IMR-90 (cell line): ENCODE measurements around the gene CRYBG2. TPM values are rescaled to one million over a fixed set of nuclear protein-coding genes. Genes with fewer than 3 reads are reported as not detected.

Experiments
- ATAC-seq: fragments of 200-7000 bp; cut with Tn5 transposase; 2 replicates; pipeline ENCODE4 v1.9.1; 2020; ENCODE audit warnings: low read depth, mild to moderate bottlenecking, moderate library complexity
- BruUV-seq: library from RNA; stranded (reverse); fragments of 400-500 nt; replicated peaks from 2 replicates; lab custom pipeline; 2021; lab: Mats Ljungman, UMichigan
- CTCF ChIA-PET: fragments of 300-600 bp; formaldehyde crosslinking; extraction: SDS; loops from one replicate; lab custom pipeline; 2021; ENCODE audit warnings: antibody characterized with exemption; lab: Yijun Ruan, JAX
- POLR2A ChIA-PET: fragments of 300-600 bp; sonication (Branson Sonifier 250); formaldehyde crosslinking; loops from one replicate; lab custom pipeline; 2022; ENCODE audit warnings: antibody characterized with exemption; ENCODE audit not compliant: unreplicated experiment; lab: Charles Lee
- DNase-seq: peaks from one replicate; pipeline ENCODE4 v3.0.0; 2013
- H2AFZ ChIP-seq: replicated peaks from 2 replicates; pipeline ENCODE3; 2013; ENCODE audit warnings: low read length, mild to moderate bottlenecking; ENCODE audit not compliant: poor library complexity
- H2AK5ac ChIP-seq: 2 replicates; pipeline ENCODE4 v1.6.1; 2013; ENCODE audit warnings: low read depth, low read length, inconsistent platforms
- H2AK9ac ChIP-seq: replicated peaks from 2 replicates; pipeline ENCODE3; 2013; ENCODE audit warnings: mild to moderate bottlenecking, low read depth, low read length, moderate library complexity; ENCODE audit not compliant: poor library complexity
- H2BK120ac ChIP-seq: 2 replicates; pipeline ENCODE4 v1.6.1; 2013; ENCODE audit warnings: low read depth, low read length, inconsistent platforms
- H2BK15ac ChIP-seq: 3 replicates; pipeline ENCODE4 v1.6.1; 2013; ENCODE audit warnings: low read depth, low read length, inconsistent platforms
- H2BK20ac ChIP-seq: 2 replicates; pipeline ENCODE4 v1.6.1; 2013; ENCODE audit warnings: low read depth, mild to moderate bottlenecking, inconsistent platforms, low read length, moderate library complexity
- H2BK5ac ChIP-seq: 2 replicates; pipeline ENCODE4 v1.6.1; 2013; ENCODE audit warnings: mild to moderate bottlenecking, low read depth, low read length, inconsistent platforms; ENCODE audit not compliant: poor library complexity, severe bottlenecking
- H3K14ac ChIP-seq: replicated peaks from 2 replicates; pipeline ENCODE4 v1.6.1; 2013; ENCODE audit warnings: low read depth, low read length, inconsistent platforms
- H3K18ac ChIP-seq: 2 replicates; pipeline ENCODE4 v1.6.1; 2013; ENCODE audit warnings: low read depth, low read length, control low read depth
- H3K23ac ChIP-seq: 2 replicates; pipeline ENCODE4 v1.6.1; 2013; ENCODE audit warnings: low read depth, low read length, inconsistent platforms
- H3K27ac ChIP-seq: 2 replicates; pipeline ENCODE4 v1.5.1; 2013; ENCODE audit warnings: mild to moderate bottlenecking, control low read depth, low read length; ENCODE audit not compliant: insufficient read depth
- H3K27me3 ChIP-seq: 2 replicates; pipeline ENCODE4 v1.6.1; 2013; ENCODE audit warnings: low read length; ENCODE audit not compliant: control insufficient read depth, insufficient read depth
- H3K36me3 ChIP-seq: 2 replicates; pipeline ENCODE4 v1.6.1; 2013; ENCODE audit warnings: low read length, mixed read lengths; ENCODE audit not compliant: control insufficient read depth, insufficient read depth
- H3K4ac ChIP-seq: 2 replicates; pipeline ENCODE4 v1.6.1; 2013; ENCODE audit warnings: low read depth, low read length, inconsistent platforms
- H3K4me1 ChIP-seq: 2 replicates; pipeline ENCODE4 v1.6.1; 2013; ENCODE audit warnings: low read length, mixed read lengths; ENCODE audit not compliant: control insufficient read depth, insufficient read depth
- H3K4me2 ChIP-seq: 2 replicates; pipeline ENCODE4 v1.6.1; 2013; ENCODE audit warnings: low read depth, mild to moderate bottlenecking, control low read depth, low read length, moderate library complexity
- H3K4me3 ChIP-seq: 2 replicates; pipeline ENCODE4 v1.5.1; 2013; ENCODE audit warnings: low read depth, mild to moderate bottlenecking, control low read depth, low read length, moderate library complexity; ENCODE audit not compliant: insufficient read depth
- H3K56ac ChIP-seq: 2 replicates; pipeline ENCODE4 v1.6.1; 2013; ENCODE audit warnings: low read length, inconsistent platforms; ENCODE audit not compliant: insufficient read depth; ENCODE audit errors: extremely low read depth
- H3K79me1 ChIP-seq, 2 experiments: 2 replicates each; pipeline ENCODE4 v1.6.1; 2013; ENCODE audit warnings: low read length in 2 of 2, inconsistent platforms in 1 of 2, low read depth in 1 of 2
- H3K9ac ChIP-seq: 2 replicates; pipeline ENCODE4 v1.6.1; 2013; ENCODE audit warnings: low read depth, low read length, control low read depth
- H3K9me1 ChIP-seq: 2 replicates; pipeline ENCODE4 v1.6.1; 2013; ENCODE audit warnings: low read length, inconsistent platforms; ENCODE audit not compliant: insufficient read depth
- H3K9me3 ChIP-seq: 2 replicates; pipeline ENCODE4 v1.6.1; 2013; ENCODE audit warnings: low read length; ENCODE audit not compliant: control insufficient read depth, insufficient read depth
- H4K20me1 ChIP-seq: 2 replicates; pipeline ENCODE4 v1.6.1; 2013; ENCODE audit warnings: low read length, inconsistent platforms; ENCODE audit not compliant: insufficient read depth
- H4K5ac ChIP-seq: 2 replicates; pipeline ENCODE4 v1.6.1; 2013; ENCODE audit warnings: mild to moderate bottlenecking, low read depth, low read length, control low read depth
- H4K8ac ChIP-seq, 2 experiments: 2 replicates each; pipeline ENCODE4 v1.6.1; 2013; ENCODE audit warnings: low read depth in 2 of 2, low read length in 2 of 2, control low read depth in 1 of 2, inconsistent platforms in 1 of 2
- H4K91ac ChIP-seq: 2 replicates; pipeline ENCODE4 v1.6.1; 2013; ENCODE audit warnings: low read depth, low read length, inconsistent platforms; ENCODE audit not compliant: insufficient read depth
- CHD1 ChIP-seq: IDR thresholded peaks from 2 replicates; pipeline ENCODE4 v1.6.1; 2012; ENCODE audit warnings: low read depth, low read length, improper control_type of control experiment
- MAFK ChIP-seq: IDR thresholded peaks from 2 replicates; pipeline ENCODE4 v1.6.1; 2012; ENCODE audit warnings: low read depth, low read length, improper control_type of control experiment
- MAZ ChIP-seq: IDR thresholded peaks from 2 replicates; pipeline ENCODE4 v1.6.1; 2012; ENCODE audit warnings: low read depth, mild to moderate bottlenecking, low read length, improper control_type of control experiment, moderate library complexity, borderline replicate concordance
- RAD21 ChIP-seq: IDR thresholded peaks from 2 replicates; pipeline ENCODE4 v1.6.1; 2012; ENCODE audit warnings: low read length, improper control_type of control experiment
- RCOR1 ChIP-seq: IDR thresholded peaks from 2 replicates; pipeline ENCODE4 v1.6.1; 2012; ENCODE audit warnings: mild to moderate bottlenecking, low read length, improper control_type of control experiment; ENCODE audit not compliant: insufficient replicate concordance
- SMC3 ChIP-seq: fragments of 150-350 bp; IDR thresholded peaks from 2 replicates; pipeline ENCODE4 v1.6.1; 2016; ENCODE audit warnings: low read depth, mild to moderate bottlenecking, antibody characterized with exemption, low read length, moderate library complexity
- USF2 ChIP-seq: fragments of 150-350 bp; IDR thresholded peaks from 2 replicates; pipeline ENCODE4 v1.6.1; 2017; ENCODE audit warnings: mild to moderate bottlenecking, antibody characterized with exemption, low read length, low read depth
- WGBS, 2 experiments: methylation state at CpG; one replicate each; pipeline versions ENCODE4 v1.1.5 to v1.1.7; 2013; ENCODE audit warnings: missing lambda C conversion rate in 2 of 2; ENCODE audit not compliant: insufficient read length in 1 of 2; ENCODE audit errors: extremely low coverage in 2 of 2; 5-methylcytosine and 5-hydroxymethylcytosine counted together
- dilution Hi-C: fragments of 300-500 bp; cut with HindIII; formaldehyde crosslinking; loops from one replicate; pipeline ENCODE4 v1.14.3; 2018; ENCODE audit warnings: low sequenced_read_pairs; ENCODE audit not compliant: unreplicated experiment
- in situ Hi-C: fragments of 300-500 bp; cut with MboI; formaldehyde crosslinking; loops from 3 replicates; pipeline ENCODE4 v1.14.3; 2019; ENCODE audit warnings: low sequenced_read_pairs, inconsistent platforms, mixed read lengths
- intact Hi-C: fragments of 100-400 bp; cut with micrococcal nuclease; formaldehyde crosslinking; loops from 2 replicates; pipeline ENCODE4 v1.10.0; 2022
- polyA plus RNA-seq, 3 experiments: library from polyadenylated mRNA; depleted of rRNA; stranded (reverse); fragments of >200 nt; gene quantifications; 2 replicates each; pipeline ENCODE4 v1.2.3, GENCODE V29; 2012; ENCODE audit warnings: low replicate concordance in 1 of 3
- total RNA-seq: library from RNA; depleted of rRNA; stranded (reverse); fragments of >200 nt; gene quantifications from 2 replicates; pipeline ENCODE4 v1.2.3, GENCODE V29; 2012
- TF ChIP-seq, protein P1 (sequence below): conservative IDR thresholded peaks from 2 replicates; pipeline ENCODE4 v1.5.1; 2012; ENCODE audit warnings: mild to moderate bottlenecking, low read depth, low read length, improper control_type of control experiment
- TF ChIP-seq, protein P2 (sequence below): fragments of 150-350 bp; IDR thresholded peaks from 2 replicates; pipeline ENCODE4 v1.6.1; 2016; ENCODE audit warnings: low read depth, mild to moderate bottlenecking, low read length, moderate library complexity, borderline replicate concordance

Gene CRYBG2
- total and polyA plus RNA-seq, 2 of the 4 experiments (the other 2 are of a cell fraction) = not detected

DNA sequence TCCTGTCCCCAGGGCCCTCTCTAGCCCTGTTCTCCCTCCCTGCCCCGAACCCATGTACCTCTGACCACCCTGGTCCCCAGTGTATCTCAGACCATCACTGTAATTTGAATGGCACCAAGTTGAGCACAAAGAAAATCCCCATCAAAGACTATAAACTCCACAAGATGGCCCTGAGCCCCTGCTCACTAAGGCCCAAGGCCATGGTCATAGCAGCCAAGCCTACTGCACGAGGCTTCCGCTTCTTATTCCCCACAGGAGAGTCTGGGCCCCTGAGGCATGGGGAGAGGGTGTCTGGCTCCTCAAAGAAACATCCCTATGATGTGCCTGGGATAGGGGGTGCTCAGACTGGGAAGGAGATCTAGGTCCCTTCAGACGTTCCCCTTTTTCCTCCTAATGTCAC lies 14.1 kb upstream of the CRYBG2 start:
- Histone ChIP-seq H2AK9ac (no peak overlapping the region), H4K5ac (no peak overlapping the region), H3K18ac (no peak overlapping the region), H3K14ac (no peak overlapping the region), H2BK20ac (no peak overlapping the region), H3K4me1 (no peaks in the 10 kb centered on the region), H2BK120ac (no peak overlapping the region), H3K56ac (no peak overlapping the region), H3K9ac (no peak overlapping the region), H3K27me3 (peaks cover 35% of the 10 kb centered on the region), H3K79me1 (no peaks in the 10 kb centered on the region), H2AK5ac (no peak overlapping the region), H3K23ac (no peak overlapping the region), H3K9me3 (peaks cover 5% of the 10 kb centered on the region), H3K36me3 (no peaks in the 10 kb centered on the region), H3K4me2 (no peak overlapping the region), H4K20me1 (no peaks in the 10 kb centered on the region), H3K4me3 (no peak overlapping the region), H4K91ac (no peak overlapping the region), H3K27ac (no peak overlapping the region), H2BK5ac (no peak overlapping the region), H2AFZ (no peak overlapping the region), H2BK15ac (no peak overlapping the region), H3K4ac (no peak overlapping the region), H3K9me1 (no peaks in the 10 kb centered on the region), H4K8ac (no peak overlapping the region)
- POLR2A ChIA-PET = no interaction called here
- no peak for ATAC-seq
- dilution Hi-C loops (no loop called here), in situ Hi-C loops (no loop called here), intact Hi-C loops (no loop called here)
- BruUV-seq = no TSS peak
- CTCF ChIA-PET = interaction anchor here (1.0 kb wide), 1 partner anchor 11 kb away, joined by 3 read pairs; no protein-coding TSS in a partner anchor
- 50% methylated on average over 1 of the region's 4 CpGs; no CpG with 5 or more reads in 1 of the 2 experiments for WGBS, 2 experiments
- TF ChIP-seq, protein P1, sequence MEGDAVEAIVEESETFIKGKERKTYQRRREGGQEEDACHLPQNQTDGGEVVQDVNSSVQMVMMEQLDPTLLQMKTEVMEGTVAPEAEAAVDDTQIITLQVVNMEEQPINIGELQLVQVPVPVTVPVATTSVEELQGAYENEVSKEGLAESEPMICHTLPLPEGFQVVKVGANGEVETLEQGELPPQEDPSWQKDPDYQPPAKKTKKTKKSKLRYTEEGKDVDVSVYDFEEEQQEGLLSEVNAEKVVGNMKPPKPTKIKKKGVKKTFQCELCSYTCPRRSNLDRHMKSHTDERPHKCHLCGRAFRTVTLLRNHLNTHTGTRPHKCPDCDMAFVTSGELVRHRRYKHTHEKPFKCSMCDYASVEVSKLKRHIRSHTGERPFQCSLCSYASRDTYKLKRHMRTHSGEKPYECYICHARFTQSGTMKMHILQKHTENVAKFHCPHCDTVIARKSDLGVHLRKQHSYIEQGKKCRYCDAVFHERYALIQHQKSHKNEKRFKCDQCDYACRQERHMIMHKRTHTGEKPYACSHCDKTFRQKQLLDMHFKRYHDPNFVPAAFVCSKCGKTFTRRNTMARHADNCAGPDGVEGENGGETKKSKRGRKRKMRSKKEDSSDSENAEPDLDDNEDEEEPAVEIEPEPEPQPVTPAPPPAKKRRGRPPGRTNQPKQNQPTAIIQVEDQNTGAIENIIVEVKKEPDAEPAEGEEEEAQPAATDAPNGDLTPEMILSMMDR = no peak
- no peak for TF ChIP-seq USF2
- no peak for TF ChIP-seq MAFK
- TF ChIP-seq SMC3 = no peak
- TF ChIP-seq RAD21 = no peak
- TF ChIP-seq CHD1 = no peak
- TF ChIP-seq, protein P2, sequence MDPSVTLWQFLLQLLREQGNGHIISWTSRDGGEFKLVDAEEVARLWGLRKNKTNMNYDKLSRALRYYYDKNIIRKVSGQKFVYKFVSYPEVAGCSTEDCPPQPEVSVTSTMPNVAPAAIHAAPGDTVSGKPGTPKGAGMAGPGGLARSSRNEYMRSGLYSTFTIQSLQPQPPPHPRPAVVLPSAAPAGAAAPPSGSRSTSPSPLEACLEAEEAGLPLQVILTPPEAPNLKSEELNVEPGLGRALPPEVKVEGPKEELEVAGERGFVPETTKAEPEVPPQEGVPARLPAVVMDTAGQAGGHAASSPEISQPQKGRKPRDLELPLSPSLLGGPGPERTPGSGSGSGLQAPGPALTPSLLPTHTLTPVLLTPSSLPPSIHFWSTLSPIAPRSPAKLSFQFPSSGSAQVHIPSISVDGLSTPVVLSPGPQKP = no peak
- no peak for TF ChIP-seq MAZ
- no peak for TF ChIP-seq RCOR1
- no peak for DNase-seq
